GM19395 (cell line): ENCODE measurements around the gene ARVCF.
"Not testable (repeated sequence)": the region's sequence is repeated elsewhere in the genome, so short reads cannot be mapped to it uniquely, and the experiment has no call there.

Source experiments
- ATAC-seq: cut with Tn5 transposase; IDR thresholded peaks from one replicate; pipeline ENCODE4 v1.9.1; 2021; ENCODE audit warnings: mild to moderate bottlenecking, moderate library complexity; ENCODE audit not compliant: unreplicated experiment

ARVCF gene

GRCh38 chr22:19940536-19941364 lies 75.9 kb downstream of the ARVCF start:
- no peak for ATAC-seq

GRCh38 chr22:19937616-19938473 lies 78.8 kb downstream of the ARVCF start:
- ATAC-seq: no peak

GRCh38 chr22:19936513-19936912 lies 80.1 kb downstream of the ARVCF start:
- ATAC-seq: no peak

- not testable (repeated sequence) for ATAC-seq
Observed at GRCh38 chr22:19935123-19935718, 81.4 kb downstream of the ARVCF start.

GRCh38 chr22:19933341-19934241 lies 83.0 kb downstream of the ARVCF start:
- no peak for ATAC-seq

GRCh38 chr22:19932367-19933206 lies 84.0 kb downstream of the ARVCF start:
- ATAC-seq: no peak

- no peak for ATAC-seq
Observed at GRCh38 chr22:19931514-19931913, 85.1 kb downstream of the ARVCF start.

GRCh38 chr22:19930551-19931486 lies 85.8 kb downstream of the ARVCF start:
- ATAC-seq: no peak

- no peak for ATAC-seq
Observed at GRCh38 chr22:19929586-19930550, 86.8 kb downstream of the ARVCF start.

GRCh38 chr22:19928207-19928606 lies 88.4 kb downstream of the ARVCF start:
- ATAC-seq: no peak

GRCh38 chr22:19927696-19928095 lies 88.9 kb downstream of the ARVCF start:
- ATAC-seq: no peak

GRCh38 chr22:19926028-19926427 lies 90.6 kb downstream of the ARVCF start:
- not testable (repeated sequence) for ATAC-seq

- no peak for ATAC-seq
Observed at GRCh38 chr22:19923914-19924513, 92.6 kb downstream of the ARVCF start.

- ATAC-seq: no peak
Observed at GRCh38 chr22:19921544-19922081, 95.0 kb downstream of the ARVCF start.
